Endothelial cell of umbilical vein (primary cell): Measurements from ENCODE around the gene FBN3. TPM values are rescaled to one million over a fixed set of nuclear protein-coding genes. Genes with fewer than 3 reads are reported as not detected.

Source experiments
- BruUV-seq: library from RNA; stranded (reverse); fragments of 400-500 nt; replicated peaks from 2 replicates; lab custom pipeline; 2021; lab: Mats Ljungman, UMichigan
- CTCF ChIA-PET: fragments of 300-600, 350-600 bp; sonication (Branson Sonifier 250); formaldehyde crosslinking; loops from one replicate; lab custom pipeline; 2021; ENCODE audit warnings: antibody characterized with exemption, inconsistent platforms; lab: Charles Lee
- POLR2A ChIA-PET: fragments of 300-600, 350-600 bp; sonication (Branson Sonifier 250); formaldehyde crosslinking; loops from one replicate; lab custom pipeline; 2021; ENCODE audit warnings: antibody characterized with exemption, inconsistent platforms; lab: Charles Lee
- DNase-seq: peaks from one replicate; pipeline ENCODE4 v3.0.0-alpha.2; 2011; ENCODE audit warnings: low read depth, low spot score
- FAIRE-seq: peaks from 2 replicates; lab custom pipeline; 2011; peaks lifted over from hg19 to GRCh38; lab: Jason Lieb, UNC
- H2AFZ ChIP-seq: 2 replicates; pipeline ENCODE4 v1.6.0; 2012; ENCODE audit warnings: low read depth, low read length, control low read depth, inconsistent platforms
- H3K27ac ChIP-seq: 2 replicates; pipeline ENCODE4 v1.5.1; 2011; ENCODE audit warnings: low read depth, mild to moderate bottlenecking, control low read depth, low read length, moderate library complexity; ENCODE audit not compliant: insufficient read depth
- H3K27me3 ChIP-seq, 2 experiments: 2 replicates each; pipeline versions ENCODE4 v1.6.0 to v1.6.1; 2011; ENCODE audit warnings: low read length in 2 of 2, mixed read lengths in 1 of 2; ENCODE audit not compliant: control insufficient read depth in 2 of 2, insufficient read depth in 2 of 2
- H3K36me3 ChIP-seq, 2 experiments: 2 replicates in 1 of 2; 3 replicates in 1 of 2; pipeline ENCODE4 v1.5.1; 2011; ENCODE audit warnings: low read length in 2 of 2, mild to moderate bottlenecking in 1 of 2, moderate library complexity in 1 of 2; ENCODE audit not compliant: control insufficient read depth in 2 of 2, insufficient read depth in 2 of 2; ENCODE audit errors: extremely low read depth in 1 of 2
- H3K4me1 ChIP-seq: 3 replicates; pipeline ENCODE4 v1.5.1; 2011; ENCODE audit warnings: mild to moderate bottlenecking, low read length; ENCODE audit not compliant: control insufficient read depth, insufficient read depth; ENCODE audit errors: extremely low read depth
- H3K4me2 ChIP-seq: 2 replicates; pipeline ENCODE4 v1.6.1; 2011; ENCODE audit warnings: low read length, control low read depth, mixed read lengths; ENCODE audit not compliant: insufficient read depth
- H3K4me3 ChIP-seq, 3 experiments: fragments of 200-600 bp in 1 of 3; sonication (generic), shearing (Covaris generic) in 1 of 3; replicated peaks in 1 of 3; 2 replicates each; pipeline ENCODE4 v1.5.1; 2011 to 2016; ENCODE audit warnings: control low read depth in 3 of 3, low read length in 3 of 3, mild to moderate bottlenecking in 2 of 3, inconsistent platforms in 1 of 3, low read depth in 1 of 3, moderate library complexity in 1 of 3; ENCODE audit not compliant: insufficient read depth in 1 of 3
- H3K79me2 ChIP-seq: 2 replicates; pipeline ENCODE4 v1.6.0; 2012; ENCODE audit warnings: low read length, inconsistent platforms; ENCODE audit not compliant: control insufficient read depth, insufficient read depth
- H3K9ac ChIP-seq: replicated peaks from 2 replicates; pipeline ENCODE3; 2011; ENCODE audit warnings: low read length, control low read depth; ENCODE audit not compliant: insufficient read depth; ENCODE audit errors: extremely low read depth
- H3K9me1 ChIP-seq: replicated peaks from 3 replicates; pipeline ENCODE4 v1.6.0; 2011; ENCODE audit warnings: mild to moderate bottlenecking, low read length; ENCODE audit not compliant: control insufficient read depth, insufficient read depth; ENCODE audit errors: extremely low read depth
- H3K9me3 ChIP-seq: replicated peaks from 2 replicates; pipeline ENCODE4 v1.5.1; 2012; ENCODE audit warnings: low read length, inconsistent platforms; ENCODE audit not compliant: control insufficient read depth, insufficient read depth
- H4K20me1 ChIP-seq: replicated peaks from 2 replicates; pipeline ENCODE3; 2011; ENCODE audit warnings: mild to moderate bottlenecking, low read length; ENCODE audit not compliant: control insufficient read depth, insufficient read depth; ENCODE audit errors: extremely low read depth
- CTCF ChIP-seq, 2 donors: IDR thresholded peaks; 1 replicate in 1 of 2; 2 replicates in 1 of 2; pipeline ENCODE4 v1.5.1; 2011; ENCODE audit warnings: low read length in 2 of 2, mild to moderate bottlenecking in 2 of 2, moderate library complexity in 2 of 2, control low read depth in 1 of 2, inconsistent platforms in 1 of 2, low read depth in 1 of 2; ENCODE audit not compliant: insufficient read depth in 1 of 2; ENCODE audit errors: extremely low read depth in 1 of 2
- EZH2 ChIP-seq: IDR thresholded peaks from 2 replicates; pipeline ENCODE4 v1.6.1; 2012; ENCODE audit warnings: borderline replicate concordance, low read depth, mild to moderate bottlenecking, moderate library complexity, low read length, inconsistent platforms; ENCODE audit not compliant: severe bottlenecking
- FOS ChIP-seq: IDR thresholded peaks from 2 replicates; pipeline ENCODE4 v1.6.1; 2011; ENCODE audit warnings: mild to moderate bottlenecking, low read length, moderate library complexity, borderline replicate concordance; ENCODE audit not compliant: insufficient read depth
- GATA2 ChIP-seq: IDR thresholded peaks from 2 replicates; pipeline ENCODE4 v1.7.0; 2011; ENCODE audit warnings: low read depth, mild to moderate bottlenecking, moderate library complexity, mixed read lengths, low read length; ENCODE audit not compliant: insufficient read length, insufficient read depth
- JUN ChIP-seq: IDR thresholded peaks from 2 replicates; pipeline ENCODE4 v1.6.1; 2011; ENCODE audit warnings: borderline replicate concordance, low read depth; ENCODE audit not compliant: insufficient read length, insufficient read depth
- MAX ChIP-seq: IDR thresholded peaks from 2 replicates; pipeline ENCODE4 v1.6.1; 2011; ENCODE audit not compliant: insufficient read depth, insufficient read length
- MYC ChIP-seq: IDR thresholded peaks from one replicate; pipeline ENCODE4 v1.6.1; 2011; ENCODE audit warnings: mild to moderate bottlenecking, low read depth, low read length
- POLR2A ChIP-seq: IDR thresholded peaks from 2 replicates; pipeline ENCODE4 v1.6.1; 2012; ENCODE audit warnings: low read depth, mild to moderate bottlenecking, control low read depth, low read length
- POLR2AphosphoS5 ChIP-seq: IDR thresholded peaks from 2 replicates; pipeline ENCODE4 v1.6.1; 2012; ENCODE audit warnings: low read depth, mild to moderate bottlenecking, control low read depth, low read length, moderate library complexity; ENCODE audit not compliant: insufficient read depth
- dilution Hi-C: fragments of 300-500 bp; cut with MboI; formaldehyde crosslinking; loops from one replicate; pipeline ENCODE4 v1.15.0; 2019; ENCODE audit warnings: low sequenced_read_pairs; ENCODE audit not compliant: extremely low pct_ligation_motif_present
- intact Hi-C: fragments of 100-400 bp; cut with micrococcal nuclease; formaldehyde crosslinking; loops from one replicate; pipeline ENCODE4 v1.10.0; 2022
- polyA plus RNA-seq, 4 experiments: library from polyadenylated mRNA; depleted of rRNA in 3 of 4; stranded (reverse) in 3 of 4; unstranded in 1 of 4; fragments of >200 nt; gene quantifications; 2 replicates each; pipeline versions ENCODE4 v1.2.1 to v1.2.3, GENCODE V29; 2011 to 2012; ENCODE audit warnings: missing spikeins in 1 of 4
- total RNA-seq: library from RNA; stranded (reverse); gene quantifications from 2 replicates; pipeline ENCODE4 v1.2.3, GENCODE V29; 2021

FBN3 gene
- total and polyA plus RNA-seq, 2 donors (not counting 3 experiments of a cell fraction or from before 2014, with no cell fraction given): not detected

GRCh38 chr19:8101311-8101710, 48.1 kb downstream of the FBN3 start:
- no peak overlapping the region for H2AFZ ChIP-seq
- intact Hi-C loops (no loop called here), dilution Hi-C loops (no loop called here)
- ChIA-PET CTCF (no interaction called here), POLR2A (no interaction called here)
- H4K20me1 ChIP-seq: no peaks in the 10 kb centered on the region
- H3K4me2 ChIP-seq: no peak overlapping the region
- no peaks in the 10 kb centered on the region for H3K27me3 ChIP-seq
- no peak overlapping the region for H3K9ac ChIP-seq
- H3K79me2 ChIP-seq: no peaks in the 10 kb centered on the region
- DNase-seq (no peak), FAIRE-seq (no peak)
- H3K36me3 ChIP-seq: no peaks in the 10 kb centered on the region
- H3K9me3 ChIP-seq: no peaks in the 10 kb centered on the region
- H3K4me1 ChIP-seq: no peaks in the 10 kb centered on the region
- H3K27ac ChIP-seq: no peak overlapping the region
- no TSS peak for BruUV-seq
- no peaks in the 10 kb centered on the region for H3K9me1 ChIP-seq
- H3K4me3 ChIP-seq: no peak overlapping the region
- TF ChIP-seq EZH2 (no peak), JUN (no peak), MYC (no peak), POLR2A (no peak), MAX (no peak), GATA2 (no peak), FOS (no peak), CTCF (IDR thresholded peaks at IDR 0.05; ENCODE audit: extremely low read depth in 1 of 2, insufficient read depth in 1 of 2, low read depth in 1 of 2, low read length in 2 of 2) (no peak), POLR2AphosphoS5 (no peak)
